ENCODE results near the gene YTHDC2. TPM values are rescaled to one million over a fixed set of nuclear protein-coding genes. Genes with fewer than 3 reads are reported as not detected.

Gene YTHDC2
- total RNA-seq, 2 experiments from 2014 or later, result 40.3 to 60.1 TPM

- no peak for DNase-seq (ENCODE audit: low spot score)
- no peaks in the 10 kb centered on the region for H3K79me2 ChIP-seq (ENCODE audit: insufficient read depth, low read depth, low read length)
- TF ChIP-seq, protein P1, sequence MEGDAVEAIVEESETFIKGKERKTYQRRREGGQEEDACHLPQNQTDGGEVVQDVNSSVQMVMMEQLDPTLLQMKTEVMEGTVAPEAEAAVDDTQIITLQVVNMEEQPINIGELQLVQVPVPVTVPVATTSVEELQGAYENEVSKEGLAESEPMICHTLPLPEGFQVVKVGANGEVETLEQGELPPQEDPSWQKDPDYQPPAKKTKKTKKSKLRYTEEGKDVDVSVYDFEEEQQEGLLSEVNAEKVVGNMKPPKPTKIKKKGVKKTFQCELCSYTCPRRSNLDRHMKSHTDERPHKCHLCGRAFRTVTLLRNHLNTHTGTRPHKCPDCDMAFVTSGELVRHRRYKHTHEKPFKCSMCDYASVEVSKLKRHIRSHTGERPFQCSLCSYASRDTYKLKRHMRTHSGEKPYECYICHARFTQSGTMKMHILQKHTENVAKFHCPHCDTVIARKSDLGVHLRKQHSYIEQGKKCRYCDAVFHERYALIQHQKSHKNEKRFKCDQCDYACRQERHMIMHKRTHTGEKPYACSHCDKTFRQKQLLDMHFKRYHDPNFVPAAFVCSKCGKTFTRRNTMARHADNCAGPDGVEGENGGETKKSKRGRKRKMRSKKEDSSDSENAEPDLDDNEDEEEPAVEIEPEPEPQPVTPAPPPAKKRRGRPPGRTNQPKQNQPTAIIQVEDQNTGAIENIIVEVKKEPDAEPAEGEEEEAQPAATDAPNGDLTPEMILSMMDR (conservative IDR thresholded peaks at IDR 0.05; ENCODE audit: low read length), result no peak
- no peak for TF ChIP-seq EZH2phosphoT487 (IDR thresholded peaks at IDR 0.05; ENCODE audit: borderline replicate concordance, low read depth, low read length)
- H3K9me3 ChIP-seq (ENCODE audit: low read length), result no peaks in the 10 kb centered on the region
- peaks cover 22% of the 10 kb centered on the region for H3K4me1 ChIP-seq (ENCODE audit: insufficient read depth, low read length, poor library complexity, severe bottlenecking)
- no peak overlapping the region for H3K4me3 ChIP-seq (ENCODE audit: low read depth, low read length, poor library complexity, severe bottlenecking)
- H3K27ac ChIP-seq (ENCODE audit: low read depth, low read length, poor library complexity, severe bottlenecking), result no peak overlapping the region
- ChIA-PET POLR2A (interaction anchor here (0.6 to 1.1 kb wide), 2 partner anchors 46 to 694 kb away, joined by 3 read pairs; no protein-coding TSS in a partner anchor), CTCF (ENCODE audit: unreplicated experiment) (no interaction called here)
- H4K20me1 ChIP-seq (ENCODE audit: insufficient read depth, low read length), result no peaks in the 10 kb centered on the region
- no peaks in the 10 kb centered on the region for H3K9me2 ChIP-seq (ENCODE audit: insufficient read depth, low read length)
- H2AFZ ChIP-seq (ENCODE audit: low read length), result no peak overlapping the region
- BruUV-seq (replicated peaks), result no TSS peak
- intact Hi-C loops (cut with micrococcal nuclease; ENCODE audit: unreplicated experiment), result no loop called here
- H3K4me2 ChIP-seq (ENCODE audit: low read length), result no peak overlapping the region
- H3K36me3 ChIP-seq (ENCODE audit: insufficient read depth, low read length), result no peaks in the 10 kb centered on the region
Measured at GRCh38 chr5:113478691-113479090, 34.8 kb upstream of the YTHDC2 start.

DNA sequence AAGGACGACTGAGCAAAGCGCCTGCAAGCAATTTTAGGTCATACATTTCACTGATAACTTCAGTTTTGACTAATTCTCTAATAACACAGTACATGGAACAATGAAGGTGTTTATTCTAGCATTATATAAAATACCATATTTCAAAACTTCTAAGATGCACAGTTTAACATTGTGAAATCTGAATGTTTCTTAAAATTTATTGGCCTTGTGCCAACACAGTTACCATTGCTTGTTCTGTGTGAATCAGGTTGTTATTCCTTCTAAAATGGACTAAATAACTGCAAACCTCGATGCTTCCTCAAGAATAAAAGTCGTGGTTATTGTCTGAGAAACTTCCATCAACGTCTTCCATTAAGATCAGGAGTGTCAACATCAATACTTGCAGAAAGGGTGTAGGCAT is 33.3 kb upstream of the YTHDC2 start:
- BruUV-seq (replicated peaks), result no TSS peak
- TF ChIP-seq EZH2phosphoT487 (IDR thresholded peaks at IDR 0.05; ENCODE audit: borderline replicate concordance, low read depth, low read length), result no peak
- TF ChIP-seq, protein P1 (conservative IDR thresholded peaks at IDR 0.05; ENCODE audit: low read length), result no peak
- Histone ChIP-seq H2AFZ (ENCODE audit: low read length) (no peak overlapping the region), H3K27ac (ENCODE audit: low read depth, low read length, poor library complexity, severe bottlenecking) (no peak overlapping the region), H3K4me3 (ENCODE audit: low read depth, low read length, poor library complexity, severe bottlenecking) (no peak overlapping the region), H3K4me1 (ENCODE audit: insufficient read depth, low read length, poor library complexity, severe bottlenecking) (peaks cover 7% of the 10 kb centered on the region), H4K20me1 (ENCODE audit: insufficient read depth, low read length) (no peaks in the 10 kb centered on the region), H3K79me2 (ENCODE audit: insufficient read depth, low read depth, low read length) (no peaks in the 10 kb centered on the region), H3K4me2 (ENCODE audit: low read length) (no peak overlapping the region), H3K9me2 (ENCODE audit: insufficient read depth, low read length) (no peaks in the 10 kb centered on the region), H3K9me3 (ENCODE audit: low read length) (no peaks in the 10 kb centered on the region), H3K36me3 (ENCODE audit: insufficient read depth, low read length) (no peaks in the 10 kb centered on the region)
- DNase-seq (ENCODE audit: low spot score), result no peak
- intact Hi-C loops (cut with micrococcal nuclease; ENCODE audit: unreplicated experiment), result no loop called here
- POLR2A ChIA-PET, result no interaction called here
- CTCF ChIA-PET (ENCODE audit: unreplicated experiment), result no interaction called here

DNA sequence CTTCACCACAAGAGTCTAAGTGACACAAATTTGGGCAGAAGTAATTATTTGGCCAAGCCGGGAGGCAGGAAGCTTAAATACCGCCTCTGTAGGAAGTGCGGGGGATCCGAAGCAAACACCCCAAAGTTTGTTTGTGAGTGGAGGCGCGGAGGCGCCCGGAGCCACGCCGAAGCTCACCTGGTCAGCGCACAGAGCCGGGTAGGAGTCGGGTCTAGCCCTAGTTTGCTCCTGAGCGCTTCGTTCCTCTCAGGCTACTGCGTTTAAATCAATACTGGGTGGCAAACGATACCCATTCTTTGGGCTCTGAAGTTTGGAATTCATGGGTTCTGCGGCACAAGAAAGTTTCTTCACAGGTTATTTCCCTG is 26.1 kb upstream of the YTHDC2 start:
- Histone ChIP-seq H3K4me2 (ENCODE audit: low read length) (no peak overlapping the region), H3K9me3 (ENCODE audit: low read length) (peaks cover 11% of the 10 kb centered on the region; the same call in 1 of the 2 replicates), H3K27ac (ENCODE audit: low read depth, low read length, poor library complexity, severe bottlenecking) (no peak overlapping the region), H4K20me1 (ENCODE audit: insufficient read depth, low read length) (no peaks in the 10 kb centered on the region), H2AFZ (ENCODE audit: low read length) (no peak overlapping the region), H3K4me3 (ENCODE audit: low read depth, low read length, poor library complexity, severe bottlenecking) (no peak overlapping the region), H3K79me2 (ENCODE audit: insufficient read depth, low read depth, low read length) (no peaks in the 10 kb centered on the region), H3K9me2 (ENCODE audit: insufficient read depth, low read length) (no peaks in the 10 kb centered on the region), H3K4me1 (ENCODE audit: insufficient read depth, low read length, poor library complexity, severe bottlenecking) (no peaks in the 10 kb centered on the region), H3K36me3 (ENCODE audit: insufficient read depth, low read length) (no peaks in the 10 kb centered on the region)
- TF ChIP-seq, protein P1 (conservative IDR thresholded peaks at IDR 0.05; ENCODE audit: low read length), result no peak
- TF ChIP-seq EZH2phosphoT487 (IDR thresholded peaks at IDR 0.05; ENCODE audit: borderline replicate concordance, low read depth, low read length), result no peak
- ChIA-PET CTCF (ENCODE audit: unreplicated experiment) (no interaction called here), POLR2A (no interaction called here)
- no TSS peak for BruUV-seq (replicated peaks)
- DNase-seq (ENCODE audit: low spot score), result no peak
- intact Hi-C loops (cut with micrococcal nuclease; ENCODE audit: unreplicated experiment), result no loop called here
